Activated naive CD4-positive, alpha-beta T cell treated with anti-CD3 and anti-CD28 coated beads, Interleukin-2, amount 50 U/mL, for 72 hours (primary cell): ENCODE measurements around the gene PCBP3. TPM values are rescaled to one million over a fixed set of nuclear protein-coding genes. Genes with fewer than 3 reads are reported as not detected.
"Not testable (repeated sequence)": the region's sequence is repeated elsewhere in the genome, so short reads cannot be mapped to it uniquely, and the experiment has no call there.

Experiments used
- ATAC-seq, 2 donors: fragments of 150-1000 bp; cut with Tn5 transposase; 2 replicates each; pipeline ENCODE4 v1.10.0; 2021; ENCODE audit warnings: mild to moderate bottlenecking in 2 of 2, moderate library complexity in 2 of 2
- DNase-seq, 2 donors: peaks; one replicate each; pipeline ENCODE4 v3.0.0; 2021 to 2022; ENCODE audit warnings: low spot score in 2 of 2
- H3K27ac Mint-ChIP-seq, 2 donors: one replicate each; pipeline ENCODE4 v1.8.0; 2022; ENCODE audit warnings: mild to moderate bottlenecking in 2 of 2, mixed read lengths in 2 of 2
- H3K36me3 Mint-ChIP-seq, 2 donors: one replicate each; pipeline ENCODE4 v1.8.0; 2022; ENCODE audit warnings: mixed read lengths in 2 of 2
- H3K9me3 Mint-ChIP-seq, 2 donors: one replicate each; pipeline ENCODE4 v1.8.0; 2022; ENCODE audit warnings: mixed read lengths in 2 of 2
- total RNA-seq, 2 donors: library from RNA; stranded (reverse); gene quantifications; one replicate each; pipeline ENCODE4 v1.2.3, GENCODE V29; 2022

Gene PCBP3
- total RNA-seq, 2 donors from 2014 or later, result 19.7 to 26.3 TPM

DNA sequence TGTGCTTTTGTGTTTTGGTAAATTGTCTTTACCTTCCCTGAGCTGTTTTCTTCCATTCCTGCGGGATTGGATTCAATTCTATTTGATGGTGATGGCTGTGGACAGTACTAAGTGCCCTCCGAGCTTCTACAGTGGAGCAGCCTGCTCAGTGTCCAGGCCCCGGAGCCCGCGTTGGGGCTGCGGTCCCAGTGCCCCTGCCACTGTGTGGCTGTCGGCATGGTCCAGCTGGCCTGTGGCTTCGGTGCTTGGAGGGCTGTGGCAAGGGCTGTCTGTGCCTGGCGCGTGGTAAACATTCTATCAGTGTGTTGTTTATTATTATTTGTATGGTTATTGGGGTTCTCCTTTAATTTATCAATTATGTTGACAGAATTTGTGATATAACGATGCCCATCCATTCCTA, 228.9 kb downstream of the PCBP3 start:
- Mint-ChIP-seq H3K36me3 (no peaks in the 10 kb centered on the region), H3K27ac (no peak overlapping the region), H3K9me3 (no peaks in the 10 kb centered on the region)
- ATAC-seq (no peak), DNase-seq (no peak)

DNA sequence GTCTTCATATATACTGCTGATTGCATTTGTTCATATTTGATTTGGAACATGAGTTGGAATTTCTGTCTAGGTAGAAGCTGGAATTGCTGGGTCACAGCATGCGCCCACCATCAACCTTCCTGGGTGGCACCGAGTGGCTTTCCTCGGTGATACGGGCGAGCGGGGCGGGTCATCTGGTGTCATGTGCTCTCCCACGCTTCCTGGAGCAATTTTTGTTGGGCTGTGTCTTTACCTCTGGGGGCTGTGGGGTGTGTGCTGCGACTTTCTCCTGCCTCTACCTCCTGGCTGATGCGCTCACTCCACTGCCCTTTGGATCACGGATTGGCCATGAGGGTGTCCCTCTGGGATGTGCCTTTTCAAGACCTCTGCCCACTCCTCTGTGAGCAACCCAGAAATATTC, 229.4 kb downstream of the PCBP3 start:
- DNase-seq, result no peak
- ATAC-seq, result no peak
- Mint-ChIP-seq H3K27ac (no peak overlapping the region), H3K36me3 (no peaks in the 10 kb centered on the region), H3K9me3 (no peaks in the 10 kb centered on the region)

- DNase-seq (no peak), ATAC-seq (no peak)
- Mint-ChIP-seq H3K9me3 (no peaks in the 10 kb centered on the region), H3K27ac (no peak overlapping the region), H3K36me3 (no peaks in the 10 kb centered on the region)
These were observed 229.9 kb downstream of the PCBP3 start for GRCh38 chr21:45873418-45873817.

- Mint-ChIP-seq H3K9me3 (no peaks in the 10 kb centered on the region), H3K36me3 (no peaks in the 10 kb centered on the region), H3K27ac (peak overlapping the region in 1 of 2 donors; percentile 81)
- ATAC-seq, result no peak
- no peak for DNase-seq
These were observed 230.3 kb downstream of the PCBP3 start for GRCh38 chr21:45873866-45874265.

GRCh38 chr21:45874716-45875415, 231.3 kb downstream of the PCBP3 start:
- H3K9me3 Mint-ChIP-seq, result no peaks in the 10 kb centered on the region
- no peaks in the 10 kb centered on the region for H3K36me3 Mint-ChIP-seq
- ATAC-seq (peak; percentile 45 to 70), DNase-seq (no peak)
- no peak overlapping the region for H3K27ac Mint-ChIP-seq

- ATAC-seq (no peak), DNase-seq (no peak)
- H3K9me3 Mint-ChIP-seq, result no peaks in the 10 kb centered on the region
- H3K27ac Mint-ChIP-seq, result no peak overlapping the region
- H3K36me3 Mint-ChIP-seq, result no peaks in the 10 kb centered on the region
These were observed 231.9 kb downstream of the PCBP3 start for GRCh38 chr21:45875416-45875760.

- Mint-ChIP-seq H3K9me3 (no peaks in the 10 kb centered on the region), H3K36me3 (no peaks in the 10 kb centered on the region), H3K27ac (no peak overlapping the region)
- DNase-seq (no peak), ATAC-seq (no peak)
These were observed 232.4 kb downstream of the PCBP3 start for GRCh38 chr21:45875881-45876280.

DNA sequence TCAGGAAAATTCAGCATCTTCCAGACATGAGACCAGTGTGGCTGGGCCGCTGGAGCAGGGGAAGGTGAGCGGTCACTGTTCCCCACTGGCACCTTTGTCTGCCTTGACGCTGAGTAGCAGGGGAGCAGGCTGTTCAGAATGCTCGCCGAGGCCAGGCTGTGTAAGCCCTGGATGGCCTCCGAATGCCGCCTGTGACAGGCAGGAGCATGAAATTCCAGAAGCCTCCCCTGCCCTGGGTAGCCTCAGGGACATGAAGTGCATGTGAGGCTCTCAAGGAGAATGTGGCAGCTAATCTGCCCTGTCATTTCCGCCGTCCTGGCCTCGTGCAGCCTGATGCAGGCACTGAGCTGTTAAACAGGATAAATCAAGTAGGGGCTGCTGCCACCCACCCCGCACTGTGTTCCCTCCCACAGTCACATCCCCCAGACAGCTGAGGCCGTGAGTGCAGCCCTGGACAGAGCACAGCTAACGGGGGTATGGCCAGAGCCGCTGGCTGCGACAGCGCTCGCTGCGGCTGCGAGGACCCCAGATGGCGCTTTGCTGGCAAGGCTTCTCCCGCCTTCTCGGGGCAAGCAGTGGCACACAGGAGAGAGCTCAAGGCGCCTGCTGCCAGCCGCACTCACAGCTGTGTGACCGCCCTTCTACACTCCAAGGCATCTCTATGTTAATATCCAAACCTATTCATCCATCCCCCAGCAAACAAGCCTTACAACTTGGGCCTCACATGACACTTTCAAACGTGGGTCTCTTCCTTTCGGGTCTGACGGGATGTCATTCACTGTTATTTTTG, 233.1 kb downstream of the PCBP3 start:
- DNase-seq (no peak), ATAC-seq (no peak)
- Mint-ChIP-seq H3K27ac (no peak overlapping the region), H3K9me3 (no peaks in the 10 kb centered on the region), H3K36me3 (no peaks in the 10 kb centered on the region)

GRCh38 chr21:45877171-45877438, 233.6 kb downstream of the PCBP3 start:
- ATAC-seq (no peak), DNase-seq (no peak)
- H3K27ac Mint-ChIP-seq, result no peak overlapping the region
- no peaks in the 10 kb centered on the region for H3K9me3 Mint-ChIP-seq
- no peaks in the 10 kb centered on the region for H3K36me3 Mint-ChIP-seq

- ATAC-seq (no peak), DNase-seq (no peak)
- H3K9me3 Mint-ChIP-seq, result no peaks in the 10 kb centered on the region
- no peak overlapping the region for H3K27ac Mint-ChIP-seq
- no peaks in the 10 kb centered on the region for H3K36me3 Mint-ChIP-seq
These were observed 234.4 kb downstream of the PCBP3 start for GRCh38 chr21:45877821-45878469.

- Mint-ChIP-seq H3K27ac (peak overlapping the region; percentile 64 to 83), H3K36me3 (no peaks in the 10 kb centered on the region), H3K9me3 (no peaks in the 10 kb centered on the region)
- peak; percentile 90 to 94 for ATAC-seq
- peak in 1 of 2 donors; percentile 81 for DNase-seq
These were observed 236.9 kb downstream of the PCBP3 start for GRCh38 chr21:45880097-45881068.

- H3K27ac Mint-ChIP-seq, result no peak overlapping the region
- DNase-seq (no peak), ATAC-seq (no peak)
- no peaks in the 10 kb centered on the region for H3K36me3 Mint-ChIP-seq
- no peaks in the 10 kb centered on the region for H3K9me3 Mint-ChIP-seq
These were observed 239.1 kb downstream of the PCBP3 start for GRCh38 chr21:45882645-45883044.

DNA sequence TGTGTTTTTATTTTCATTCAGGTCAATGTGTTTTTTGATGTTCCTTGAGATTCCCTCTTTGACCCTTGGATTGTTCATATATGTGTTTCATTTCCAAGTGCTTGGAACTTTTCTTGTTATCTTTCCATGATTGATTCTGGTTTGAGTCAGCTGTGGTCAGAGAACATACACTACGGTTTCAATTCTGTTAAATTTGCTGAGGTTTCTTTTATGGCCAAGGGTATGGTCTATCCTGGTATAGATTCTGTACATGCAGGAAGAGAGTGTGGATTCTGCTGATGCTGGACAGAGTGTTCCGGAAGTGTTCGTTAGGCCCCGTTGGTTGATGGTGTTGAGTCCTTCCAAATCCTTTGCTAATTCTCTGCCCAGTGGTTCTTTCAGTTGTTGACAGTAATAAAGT, 239.6 kb downstream of the PCBP3 start:
- Mint-ChIP-seq H3K9me3 (no peaks in the 10 kb centered on the region), H3K36me3 (no peaks in the 10 kb centered on the region), H3K27ac (no peak overlapping the region)
- ATAC-seq (no peak), DNase-seq (no peak)

- no peak for DNase-seq
- Mint-ChIP-seq H3K27ac (peak overlapping the region; percentile 58 to 78), H3K36me3 (no peaks in the 10 kb centered on the region), H3K9me3 (no peaks in the 10 kb centered on the region)
- no peak for ATAC-seq
These were observed 242.0 kb downstream of the PCBP3 start for GRCh38 chr21:45885597-45885929.

DNA sequence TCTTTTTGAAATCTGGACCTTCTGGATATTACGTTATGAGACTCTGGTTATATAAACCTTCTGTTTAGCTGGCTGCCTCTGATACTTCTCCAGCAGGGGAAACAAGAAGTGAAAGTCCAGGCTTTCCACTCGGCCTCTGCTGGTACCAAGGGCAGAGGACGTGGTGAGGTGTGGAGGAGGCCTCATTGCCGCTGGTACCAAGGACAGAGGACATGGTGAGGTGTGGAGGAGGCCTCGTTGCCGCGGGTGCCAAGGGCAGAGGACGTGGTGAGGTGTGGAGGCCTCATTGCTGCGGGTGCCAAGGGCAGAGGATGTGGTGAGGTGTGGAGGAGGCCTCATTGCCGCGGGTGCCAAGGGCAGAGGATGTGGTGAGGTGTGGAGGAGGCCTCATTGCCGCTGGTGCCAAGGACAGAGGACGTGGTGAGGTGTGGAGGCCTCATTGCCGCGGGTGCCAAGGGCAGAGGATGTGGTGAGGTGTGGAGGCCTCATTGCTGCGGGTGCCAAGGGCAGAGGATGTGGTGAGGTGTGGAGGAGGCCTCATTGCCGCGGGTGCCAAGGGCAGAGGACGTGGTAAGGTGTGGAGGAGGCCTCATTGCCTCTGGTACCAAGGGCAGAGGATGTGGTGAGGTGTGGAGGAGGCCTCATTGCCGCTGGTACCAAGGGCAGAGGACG, 242.5 kb downstream of the PCBP3 start:
- H3K27ac Mint-ChIP-seq, result peak overlapping the region; percentile 58 to 78
- ATAC-seq, result peak; percentile 38 to 70
- H3K9me3 Mint-ChIP-seq, H3K36me3 Mint-ChIP-seq: not testable (repeated sequence)
- peak in 1 of 2 donors; percentile 70 for DNase-seq

DNA sequence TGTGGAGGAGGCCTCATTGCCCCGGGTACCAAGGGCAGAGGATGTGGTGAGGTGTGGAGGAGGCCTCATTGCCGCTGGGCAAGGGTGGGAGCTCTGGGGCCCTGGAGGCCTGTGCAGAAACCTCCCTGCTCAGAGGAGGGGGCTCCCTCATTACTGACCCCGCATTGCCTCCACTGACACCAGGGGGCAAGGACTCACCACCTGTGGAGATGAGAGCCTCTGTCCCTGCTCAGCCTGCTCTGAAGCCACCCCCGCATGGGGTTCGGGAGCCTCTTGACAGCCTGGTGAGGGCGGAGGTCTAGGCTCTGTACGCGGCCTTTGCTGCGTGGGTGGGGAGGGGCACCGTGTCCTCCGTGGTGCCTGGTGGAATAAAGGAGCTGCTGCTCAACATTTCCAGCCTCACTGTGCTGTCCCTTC, 243.1 kb downstream of the PCBP3 start:
- DNase-seq, result no peak
- Mint-ChIP-seq H3K9me3 (no peaks in the 10 kb centered on the region), H3K27ac (peak overlapping the region in 1 of 2 donors; percentile 78), H3K36me3 (no peaks in the 10 kb centered on the region)
- peak; percentile 41 to 63 for ATAC-seq
